ENCODE data around the gene L3MBTL3. TPM values are rescaled to one million over a fixed set of nuclear protein-coding genes. Genes with fewer than 3 reads are reported as not detected.

Gene L3MBTL3
- total RNA-seq, result 1 to 10 TPM; 1.8 to 3.1 TPM

GRCh38 chr6:130018292-130018743 lies at the start of gene L3MBTL3:
TSS of gene L3MBTL3 (plus strand) at chr6:130018581. CDS start at chr6:130042700, 24,119 bp downstream.
- H3K27me3 ChIP-seq, result no peaks in the 10 kb centered on the region
- peak within 1 kb of the TSS; percentile 84 to 85 for H3K4me3 ChIP-seq
- H3K27ac ChIP-seq, result peak within 1 kb of the TSS; percentile 68 to 73
- H3K36me3 ChIP-seq, result no peaks in the 10 kb centered on the region
- H3K9me3 ChIP-seq, result no peaks in the 10 kb centered on the region
- DNase-seq (ENCODE audit: low spot score), result peak; percentile 83
- H3K4me1 ChIP-seq, result no peaks in the 10 kb centered on the region
- no peak for TF ChIP-seq CTCF (IDR thresholded peaks at IDR 0.05)

GRCh38 chr6:129969064-129969463 lies 49.3 kb upstream of the L3MBTL3 start:
- TF ChIP-seq CTCF (IDR thresholded peaks at IDR 0.05), result no peak
- Histone ChIP-seq H3K4me3 (no peak overlapping the region), H3K4me1 (no peaks in the 10 kb centered on the region), H3K36me3 (no peaks in the 10 kb centered on the region), H3K27me3 (no peaks in the 10 kb centered on the region), H3K27ac (no peak overlapping the region), H3K9me3 (no peaks in the 10 kb centered on the region)
- no peak for DNase-seq (ENCODE audit: low spot score)

GRCh38 chr6:129976110-129976509 lies 42.3 kb upstream of the L3MBTL3 start:
- no peak overlapping the region for H3K27ac ChIP-seq
- TF ChIP-seq CTCF (IDR thresholded peaks at IDR 0.05), result no peak
- H3K27me3 ChIP-seq, result no peaks in the 10 kb centered on the region

GRCh38 chr6:129978148-129978916 lies 40.0 kb upstream of the L3MBTL3 start:
- H3K4me1 ChIP-seq, result no peaks in the 10 kb centered on the region
- peaks cover 0 to 16% of the 10 kb centered on the region in 2 donors for H3K9me3 ChIP-seq
- no peak overlapping the region for H3K27ac ChIP-seq
- H3K4me3 ChIP-seq, result no peak overlapping the region
- DNase-seq (ENCODE audit: low spot score), result no peak
- no peaks in the 10 kb centered on the region for H3K36me3 ChIP-seq
- no peaks in the 10 kb centered on the region for H3K27me3 ChIP-seq
- TF ChIP-seq CTCF (IDR thresholded peaks at IDR 0.05), result no peak

More at GRCh38 chr6:129976110-129976509, 42.3 kb upstream of the L3MBTL3 start:
- Histone ChIP-seq H3K4me3 (no peak overlapping the region), H3K36me3 (no peaks in the 10 kb centered on the region), H3K4me1 (no peaks in the 10 kb centered on the region), H3K9me3 (peaks cover 0 to 16% of the 10 kb centered on the region in 2 donors)
- DNase-seq (ENCODE audit: low spot score), result no peak

DNA sequence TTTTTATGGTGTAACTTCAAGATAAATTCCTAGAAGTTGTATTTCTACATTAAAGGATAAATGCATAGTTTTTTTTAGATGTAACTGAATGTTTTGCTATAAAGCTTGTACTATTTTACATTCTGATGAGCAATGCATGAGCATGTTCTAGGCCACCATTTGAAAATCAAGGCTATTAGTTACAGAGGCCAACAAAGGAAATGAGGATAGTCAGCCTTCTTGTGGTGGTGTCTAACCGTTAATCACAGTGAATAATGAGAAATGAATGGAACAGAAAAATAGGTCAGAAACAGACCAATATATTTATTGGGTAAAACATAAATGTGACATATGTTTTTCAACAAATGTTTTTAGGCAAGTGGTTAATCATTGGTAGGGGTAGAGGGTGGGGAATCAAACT lies 37.6 kb upstream of the L3MBTL3 start:
- H3K4me3 ChIP-seq, result no peak overlapping the region
- DNase-seq (ENCODE audit: low spot score), result no peak
- no peaks in the 10 kb centered on the region for H3K4me1 ChIP-seq
- no peaks in the 10 kb centered on the region for H3K27me3 ChIP-seq
- H3K9me3 ChIP-seq, result peaks cover 0 to 16% of the 10 kb centered on the region in 2 donors
- H3K27ac ChIP-seq, result no peak overlapping the region
- TF ChIP-seq CTCF (IDR thresholded peaks at IDR 0.05), result no peak
- H3K36me3 ChIP-seq, result no peaks in the 10 kb centered on the region
